ENCODE measurements around the gene UBASH3B.

DNA sequence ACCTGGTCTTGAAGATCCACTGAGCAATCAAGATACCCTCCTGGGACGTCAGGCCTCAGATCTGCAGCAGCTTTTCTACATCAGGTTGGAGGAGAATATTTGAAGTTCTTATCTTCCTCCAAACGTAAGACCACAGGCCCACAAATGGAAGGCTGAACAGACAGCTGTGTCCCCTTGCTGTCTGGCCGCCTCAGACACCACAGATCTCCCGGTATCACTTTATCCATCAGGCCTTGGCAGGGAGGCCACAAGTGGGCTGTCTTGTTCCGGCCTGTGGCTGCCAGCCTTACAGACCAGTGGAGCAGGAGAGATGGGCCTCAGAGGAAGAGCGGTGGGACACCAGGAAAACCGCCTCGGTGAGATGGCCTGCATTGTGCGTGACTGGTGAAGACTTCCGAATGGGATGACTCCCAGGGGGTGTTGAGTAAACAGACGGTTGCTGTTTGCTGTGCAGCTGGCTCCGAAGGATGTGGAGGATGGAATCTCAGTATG is 15.9 kb downstream of the UBASH3B start:
- TF ChIP-seq, protein P1, sequence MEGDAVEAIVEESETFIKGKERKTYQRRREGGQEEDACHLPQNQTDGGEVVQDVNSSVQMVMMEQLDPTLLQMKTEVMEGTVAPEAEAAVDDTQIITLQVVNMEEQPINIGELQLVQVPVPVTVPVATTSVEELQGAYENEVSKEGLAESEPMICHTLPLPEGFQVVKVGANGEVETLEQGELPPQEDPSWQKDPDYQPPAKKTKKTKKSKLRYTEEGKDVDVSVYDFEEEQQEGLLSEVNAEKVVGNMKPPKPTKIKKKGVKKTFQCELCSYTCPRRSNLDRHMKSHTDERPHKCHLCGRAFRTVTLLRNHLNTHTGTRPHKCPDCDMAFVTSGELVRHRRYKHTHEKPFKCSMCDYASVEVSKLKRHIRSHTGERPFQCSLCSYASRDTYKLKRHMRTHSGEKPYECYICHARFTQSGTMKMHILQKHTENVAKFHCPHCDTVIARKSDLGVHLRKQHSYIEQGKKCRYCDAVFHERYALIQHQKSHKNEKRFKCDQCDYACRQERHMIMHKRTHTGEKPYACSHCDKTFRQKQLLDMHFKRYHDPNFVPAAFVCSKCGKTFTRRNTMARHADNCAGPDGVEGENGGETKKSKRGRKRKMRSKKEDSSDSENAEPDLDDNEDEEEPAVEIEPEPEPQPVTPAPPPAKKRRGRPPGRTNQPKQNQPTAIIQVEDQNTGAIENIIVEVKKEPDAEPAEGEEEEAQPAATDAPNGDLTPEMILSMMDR (conservative IDR thresholded peaks at IDR 0.05 in 1 of 2, IDR thresholded peaks at IDR 0.05 in 1 of 2; ENCODE audit: low read depth in 1 of 2, low read length in 2 of 2) = no peak
- TF ChIP-seq EZH2 (IDR thresholded peaks at IDR 0.05; ENCODE audit: low read length, missing control alignments) = no peak

Measured in fibroblast of lung (primary cell).